CD1c-positive myeloid dendritic cell (primary cell): Measurements from ENCODE around the gene SNIP1.
"Not testable (repeated sequence)": the region's sequence is repeated elsewhere in the genome, so short reads cannot be mapped to it uniquely, and the experiment has no call there.

Experiments
- DNase-seq: peaks from one replicate; pipeline ENCODE4 v3.0.0-alpha.2; 2016; ENCODE audit errors: extremely low spot score

The SNIP1 gene

GRCh38 chr1:37553927-37554808 is at the start of gene SNIP1:
SNIP1 (minus strand) TSS chr1:37554293; CDS start chr1:37554229, 64 bp downstream.
- peak; percentile 97 for DNase-seq

- peak; percentile 58 for DNase-seq
Measured at GRCh38 chr1:37602750-37603694, 48.9 kb upstream of the SNIP1 start.

- no peak for DNase-seq
Measured at GRCh38 chr1:37601441-37601840, 47.3 kb upstream of the SNIP1 start.

GRCh38 chr1:37599940-37600339 is 45.8 kb upstream of the SNIP1 start:
- DNase-seq: no peak

- DNase-seq: no peak
Measured at GRCh38 chr1:37596182-37596667, 42.1 kb upstream of the SNIP1 start.

GRCh38 chr1:37595440-37596181 is 41.5 kb upstream of the SNIP1 start, which contains the start of gene GNL2:
GNL2 (minus strand) TSS chr1:37595937; CDS start chr1:37595822, 115 bp downstream.
- peak; percentile 99 for DNase-seq

GRCh38 chr1:37593726-37594125 is 39.6 kb upstream of the SNIP1 start:
- no peak for DNase-seq

- DNase-seq: no peak
Measured at GRCh38 chr1:37588939-37589338, 34.8 kb upstream of the SNIP1 start.

GRCh38 chr1:37584544-37584943 is 30.5 kb upstream of the SNIP1 start:
- not testable (repeated sequence) for DNase-seq

- no peak for DNase-seq
Measured at GRCh38 chr1:37575692-37576091, 21.6 kb upstream of the SNIP1 start.

- no peak for DNase-seq
Measured at GRCh38 chr1:37574834-37575480, 20.9 kb upstream of the SNIP1 start.

GRCh38 chr1:37570528-37571334 is 16.6 kb upstream of the SNIP1 start:
- no peak for DNase-seq

GRCh38 chr1:37567023-37567422 is 12.9 kb upstream of the SNIP1 start:
- DNase-seq: no peak

- no peak for DNase-seq
Measured at GRCh38 chr1:37564892-37565291, 10.8 kb upstream of the SNIP1 start.

- DNase-seq: no peak
Measured at GRCh38 chr1:37562984-37563383, 8.9 kb upstream of the SNIP1 start.

- no peak for DNase-seq
Measured at GRCh38 chr1:37561133-37562132, 7.3 kb upstream of the SNIP1 start.

- no peak for DNase-seq
Measured at GRCh38 chr1:37560401-37561132, 6.5 kb upstream of the SNIP1 start.

- not testable (repeated sequence) for DNase-seq
Measured at GRCh38 chr1:37559957-37560379, 5.9 kb upstream of the SNIP1 start.
